ENCODE measurements around the gene SPRTN.
A peak's percentile ranks its signal among the peaks of the same experiment; 100 is the strongest.
"Not testable (repeated sequence)": the region's sequence is repeated elsewhere in the genome, so short reads cannot be mapped to it uniquely, and the experiment has no call there.

The SPRTN gene

DNA sequence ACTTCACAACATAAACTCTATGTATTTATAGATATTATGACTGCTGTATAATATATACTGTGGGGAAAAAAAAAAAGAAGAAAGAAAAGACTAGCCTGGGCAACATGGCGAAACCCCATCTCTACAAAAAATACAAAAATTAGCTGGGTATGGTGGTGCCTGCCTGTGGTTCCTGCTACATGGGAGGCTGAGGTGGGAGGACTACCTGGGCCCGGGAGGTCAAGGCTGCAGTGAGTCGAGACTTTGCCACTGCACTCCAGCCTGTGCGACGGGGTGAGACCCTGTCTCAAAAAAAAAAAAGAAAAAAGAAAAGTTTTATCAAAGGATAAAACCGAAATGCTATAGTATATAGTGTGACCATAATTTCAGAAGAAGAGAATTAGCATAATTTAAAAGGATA, 3.1 kb upstream of the SPRTN start:
- H3K27me3 ChIP-seq (replicated peaks; ENCODE audit: control insufficient read depth, insufficient read depth, low read length, poor library complexity, severe bottlenecking): no peaks in the 10 kb centered on the region
- no peaks in the 10 kb centered on the region for H3K36me3 ChIP-seq (ENCODE audit: control insufficient read depth, insufficient read depth, low read length)
- H3K27ac ChIP-seq (ENCODE audit: insufficient read depth, low read length, poor library complexity, severe bottlenecking): no peak overlapping the region
- H3K4me3 ChIP-seq (ENCODE audit: insufficient read depth, low read depth, low read length, poor library complexity, severe bottlenecking): peak overlapping the region; percentile 10
- H3K9me3 ChIP-seq (ENCODE audit: control insufficient read depth, low read length): no peaks in the 10 kb centered on the region
- no peak for DNase-seq
- H3K4me1 ChIP-seq (ENCODE audit: control insufficient read depth, insufficient read depth, low read length, poor library complexity, severe bottlenecking): peaks cover 28% of the 10 kb centered on the region

DNA sequence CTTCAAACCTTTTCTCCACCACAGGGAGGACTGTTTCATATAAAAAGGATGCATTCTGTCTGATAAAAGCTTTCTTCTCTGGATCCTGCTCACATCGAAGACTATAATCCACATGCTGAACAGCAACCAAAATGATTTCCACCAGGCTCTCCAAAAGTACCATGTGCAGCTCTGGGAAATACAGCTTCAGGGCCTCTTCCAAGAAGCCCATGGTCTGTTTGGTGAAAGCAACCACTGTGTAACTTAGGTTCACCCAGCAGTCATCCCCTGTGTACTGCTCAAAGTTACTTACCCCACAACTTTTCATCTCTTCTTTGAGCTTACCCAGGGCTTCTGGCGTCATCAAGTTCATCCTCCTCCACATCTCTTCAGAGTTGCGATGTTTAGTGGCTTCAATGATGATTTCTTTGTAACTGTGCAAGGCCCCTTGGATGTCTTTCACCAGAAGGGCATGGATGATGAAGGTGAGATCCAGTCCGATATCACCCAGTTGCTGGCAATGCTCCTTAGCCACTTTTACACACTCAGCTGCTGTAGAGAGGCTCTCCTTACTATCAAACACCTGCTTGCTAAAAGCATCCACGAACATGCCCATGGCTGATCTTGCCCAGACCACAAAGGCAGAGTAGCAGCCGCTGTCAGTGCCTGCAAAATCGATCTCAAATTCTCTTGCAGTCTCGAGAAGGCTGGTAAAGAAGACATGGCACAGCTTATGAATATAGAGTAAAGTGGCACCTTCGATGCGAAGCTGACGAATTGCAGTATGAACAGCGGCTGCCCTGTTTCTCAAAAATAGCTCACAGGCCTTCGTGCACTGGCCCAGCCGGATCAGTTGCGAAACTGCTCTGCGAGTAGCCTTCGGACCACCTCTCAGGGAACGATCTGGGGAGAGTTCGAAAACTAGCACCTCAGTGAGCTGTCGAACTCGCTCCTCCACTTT, 2.2 kb upstream of the SPRTN start:
- H3K9me3 ChIP-seq (ENCODE audit: control insufficient read depth, low read length): no peaks in the 10 kb centered on the region
- H3K27me3 ChIP-seq (replicated peaks; ENCODE audit: control insufficient read depth, insufficient read depth, low read length, poor library complexity, severe bottlenecking): no peaks in the 10 kb centered on the region
- H3K27ac ChIP-seq (ENCODE audit: insufficient read depth, low read length, poor library complexity, severe bottlenecking): no peak overlapping the region
- no peak for DNase-seq
- peak overlapping the region; percentile 86 for H3K4me3 ChIP-seq (ENCODE audit: insufficient read depth, low read depth, low read length, poor library complexity, severe bottlenecking)
- peaks cover 28% of the 10 kb centered on the region for H3K4me1 ChIP-seq (ENCODE audit: control insufficient read depth, insufficient read depth, low read length, poor library complexity, severe bottlenecking)
- H3K36me3 ChIP-seq (ENCODE audit: control insufficient read depth, insufficient read depth, low read length): no peaks in the 10 kb centered on the region

DNA sequence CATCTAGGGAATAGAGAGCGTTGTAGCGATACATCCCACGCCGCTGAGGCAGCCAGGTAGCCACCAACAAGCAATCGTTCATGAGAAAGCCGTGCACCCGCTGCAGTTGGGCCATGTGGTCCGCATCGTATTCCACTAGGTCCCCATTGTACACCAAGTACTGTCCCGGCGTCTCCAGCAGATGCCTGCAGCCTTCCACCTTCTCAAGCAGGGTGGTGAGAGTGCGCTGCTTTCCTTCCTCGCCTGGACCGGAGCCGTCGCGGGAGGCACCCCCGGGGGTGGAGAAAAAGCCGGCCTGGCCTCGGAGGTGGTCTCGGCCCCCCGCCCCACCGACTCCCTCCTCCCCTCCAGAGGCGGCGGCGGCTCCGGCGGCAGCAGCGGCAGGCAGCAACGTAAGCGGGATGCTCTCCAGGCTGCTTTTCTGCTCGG, 1.0 kb upstream of the SPRTN start:
- no peaks in the 10 kb centered on the region for H3K27me3 ChIP-seq (replicated peaks; ENCODE audit: control insufficient read depth, insufficient read depth, low read length, poor library complexity, severe bottlenecking)
- H3K9me3 ChIP-seq (ENCODE audit: control insufficient read depth, low read length): no peaks in the 10 kb centered on the region
- H3K27ac ChIP-seq (ENCODE audit: insufficient read depth, low read length, poor library complexity, severe bottlenecking): peak overlapping the region; percentile 91
- H3K4me3 ChIP-seq (ENCODE audit: insufficient read depth, low read depth, low read length, poor library complexity, severe bottlenecking): peak overlapping the region; percentile 86
- H3K36me3 ChIP-seq (ENCODE audit: control insufficient read depth, insufficient read depth, low read length): no peaks in the 10 kb centered on the region
- peaks cover 28% of the 10 kb centered on the region for H3K4me1 ChIP-seq (ENCODE audit: control insufficient read depth, insufficient read depth, low read length, poor library complexity, severe bottlenecking)
- no peak for DNase-seq

DNA sequence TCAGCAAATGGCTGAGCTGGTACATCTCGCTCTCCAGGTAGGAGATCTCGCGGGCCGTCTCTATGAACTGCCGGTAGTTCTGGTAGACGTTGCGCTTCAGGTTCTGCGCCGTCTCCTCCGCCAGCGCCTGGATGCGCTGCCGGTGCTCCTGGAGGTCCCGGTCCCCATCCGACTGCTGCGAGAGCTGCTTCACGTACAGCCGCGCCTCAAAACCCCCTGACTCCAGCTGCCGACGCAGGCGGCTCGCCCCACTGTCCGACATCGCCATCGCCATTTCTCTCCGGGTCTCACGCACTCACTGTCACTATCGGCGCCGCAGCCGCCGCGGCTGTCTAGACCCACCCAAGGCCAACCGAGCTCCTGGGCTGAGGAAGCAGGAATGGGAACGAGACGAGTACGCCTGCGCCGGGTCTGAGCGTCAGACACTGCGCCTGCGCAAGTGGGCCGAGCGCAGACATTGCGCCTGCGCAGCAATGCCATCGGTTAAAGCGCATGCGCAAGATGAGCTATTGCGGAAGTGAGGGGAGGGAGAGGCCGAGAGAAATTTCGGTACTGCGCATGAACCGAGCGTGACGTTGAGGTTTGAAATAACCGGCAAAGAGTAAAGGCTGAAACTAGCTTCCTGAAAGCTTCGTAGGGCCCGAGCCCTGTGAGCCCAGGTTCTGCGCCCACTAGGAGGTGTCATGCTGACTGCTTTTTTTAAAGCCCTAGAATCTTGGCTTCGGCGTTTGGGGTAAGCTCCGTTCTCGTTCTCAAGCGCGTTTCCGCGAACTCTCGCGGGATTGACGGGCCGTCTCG, 422 bp upstream of the SPRTN start, which contains the start of gene EXOC8:
Gene EXOC8, minus strand, starts transcription at position 381 of the 798 bp plus-strand sequence. Its CDS starts 107 bp downstream, at position 274.
- peaks cover 28% of the 10 kb centered on the region for H3K4me1 ChIP-seq (ENCODE audit: control insufficient read depth, insufficient read depth, low read length, poor library complexity, severe bottlenecking)

DNA sequence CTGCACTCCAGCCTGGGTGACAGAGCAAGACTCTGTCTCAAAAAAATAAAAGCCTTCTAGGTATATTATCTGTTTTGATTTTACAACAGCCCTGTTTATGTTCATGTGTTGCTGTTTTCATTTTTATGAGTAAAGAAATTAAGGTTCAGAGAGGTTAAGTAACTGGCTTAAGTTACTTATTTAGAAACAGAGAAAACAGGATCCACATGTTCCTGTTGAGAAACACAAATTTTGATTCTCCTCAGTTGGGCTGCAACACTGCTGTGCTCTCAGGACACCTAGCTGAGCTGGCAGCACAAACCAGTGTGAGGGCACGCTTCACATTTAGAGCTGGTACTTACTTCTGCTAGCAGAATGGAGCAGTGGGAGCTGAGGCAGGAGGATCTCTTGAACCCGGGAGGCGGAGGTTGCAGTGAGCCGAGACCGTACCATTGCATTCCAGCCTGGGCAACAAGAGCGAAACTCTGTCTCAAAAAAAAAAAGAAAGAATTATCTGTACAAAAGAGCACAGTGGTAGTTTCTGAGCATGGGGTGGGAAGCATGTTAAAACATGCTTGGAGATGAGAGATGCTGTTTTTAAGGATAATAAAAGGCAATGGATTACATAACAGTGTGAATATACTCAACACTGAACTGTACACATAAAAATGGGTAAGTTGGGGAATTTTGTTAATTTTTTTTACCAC, 2.4 kb downstream of the SPRTN start:
- DNase-seq: no peak
- Histone ChIP-seq H3K27me3 (replicated peaks; ENCODE audit: control insufficient read depth, insufficient read depth, low read length, poor library complexity, severe bottlenecking) (no peaks in the 10 kb centered on the region), H3K4me3 (ENCODE audit: insufficient read depth, low read depth, low read length, poor library complexity, severe bottlenecking) (no peak overlapping the region), H3K27ac (ENCODE audit: insufficient read depth, low read length, poor library complexity, severe bottlenecking) (no peak overlapping the region), H3K4me1 (ENCODE audit: control insufficient read depth, insufficient read depth, low read length, poor library complexity, severe bottlenecking) (peaks cover 20% of the 10 kb centered on the region), H3K9me3 (ENCODE audit: control insufficient read depth, low read length) (no peaks in the 10 kb centered on the region), H3K36me3 (ENCODE audit: control insufficient read depth, insufficient read depth, low read length) (peaks cover 9% of the 10 kb centered on the region)

More for the DNA sequence above, 422 bp upstream of the SPRTN start, which contains the start of gene EXOC8:
- H3K27me3 ChIP-seq (replicated peaks; ENCODE audit: control insufficient read depth, insufficient read depth, low read length, poor library complexity, severe bottlenecking): no peaks in the 10 kb centered on the region
- no peaks in the 10 kb centered on the region for H3K36me3 ChIP-seq (ENCODE audit: control insufficient read depth, insufficient read depth, low read length)
- H3K9me3 ChIP-seq (ENCODE audit: control insufficient read depth, low read length): no peaks in the 10 kb centered on the region
- peak within 1 kb of the TSS; percentile 91 for H3K27ac ChIP-seq (ENCODE audit: insufficient read depth, low read length, poor library complexity, severe bottlenecking)
- H3K4me3 ChIP-seq (ENCODE audit: insufficient read depth, low read depth, low read length, poor library complexity, severe bottlenecking): peak within 1 kb of the TSS; percentile 86
- DNase-seq: peak; percentile 97

DNA sequence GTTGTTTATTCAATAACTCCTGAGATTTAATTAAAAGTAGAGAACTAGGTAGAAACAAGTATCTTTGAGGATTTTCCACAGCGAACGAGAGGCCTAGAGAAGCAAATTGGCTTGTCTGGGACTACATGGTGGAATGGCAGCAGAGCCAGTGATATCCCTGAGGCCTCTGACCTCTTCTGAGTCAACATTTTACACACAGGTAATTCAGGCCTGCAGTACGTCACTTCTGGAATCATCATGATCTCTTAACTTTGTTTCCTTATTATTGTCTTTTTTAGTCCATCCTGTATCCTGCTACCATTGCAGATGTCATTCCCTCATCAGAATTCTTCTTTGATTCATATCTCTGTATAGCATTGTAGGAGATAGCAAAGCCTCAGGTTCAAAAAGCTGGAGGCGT, 9.9 kb downstream of the SPRTN start:
- H3K27ac ChIP-seq (ENCODE audit: insufficient read depth, low read length, poor library complexity, severe bottlenecking): no peak overlapping the region
- no peak overlapping the region for H3K4me3 ChIP-seq (ENCODE audit: insufficient read depth, low read depth, low read length, poor library complexity, severe bottlenecking)
- no peaks in the 10 kb centered on the region for H3K9me3 ChIP-seq (ENCODE audit: control insufficient read depth, low read length)
- peaks cover 53% of the 10 kb centered on the region for H3K36me3 ChIP-seq (ENCODE audit: control insufficient read depth, insufficient read depth, low read length)
- no peak for DNase-seq
- H3K27me3 ChIP-seq (replicated peaks; ENCODE audit: control insufficient read depth, insufficient read depth, low read length, poor library complexity, severe bottlenecking): no peaks in the 10 kb centered on the region
- H3K4me1 ChIP-seq (ENCODE audit: control insufficient read depth, insufficient read depth, low read length, poor library complexity, severe bottlenecking): no peaks in the 10 kb centered on the region

DNA sequence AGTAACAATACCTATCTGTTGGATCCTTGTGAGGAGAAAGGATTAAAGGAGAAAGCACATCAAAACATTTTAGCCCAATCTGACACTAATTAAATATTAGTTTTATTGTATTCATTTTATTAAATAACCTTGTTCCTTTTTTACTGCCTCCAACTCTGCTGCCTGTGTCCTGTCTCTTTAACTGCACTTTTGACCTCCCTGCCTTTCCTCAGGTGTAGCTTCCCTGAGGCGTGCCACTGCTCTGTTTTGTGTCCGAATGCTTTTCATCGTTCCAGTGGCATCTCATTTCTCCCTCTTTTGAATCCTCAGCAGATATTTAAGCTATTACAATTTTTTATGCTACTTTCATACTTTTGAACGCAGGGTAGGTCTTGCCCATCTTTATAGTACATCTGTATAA, 10.3 kb downstream of the SPRTN start:
- DNase-seq: no peak
- no peaks in the 10 kb centered on the region for H3K9me3 ChIP-seq (ENCODE audit: control insufficient read depth, low read length)
- peaks cover 50% of the 10 kb centered on the region for H3K36me3 ChIP-seq (ENCODE audit: control insufficient read depth, insufficient read depth, low read length)
- H3K27me3 ChIP-seq (replicated peaks; ENCODE audit: control insufficient read depth, insufficient read depth, low read length, poor library complexity, severe bottlenecking): no peaks in the 10 kb centered on the region
- H3K4me1 ChIP-seq (ENCODE audit: control insufficient read depth, insufficient read depth, low read length, poor library complexity, severe bottlenecking): no peaks in the 10 kb centered on the region
- H3K4me3 ChIP-seq (ENCODE audit: insufficient read depth, low read depth, low read length, poor library complexity, severe bottlenecking): no peak overlapping the region
- H3K27ac ChIP-seq (ENCODE audit: insufficient read depth, low read length, poor library complexity, severe bottlenecking): no peak overlapping the region

DNA sequence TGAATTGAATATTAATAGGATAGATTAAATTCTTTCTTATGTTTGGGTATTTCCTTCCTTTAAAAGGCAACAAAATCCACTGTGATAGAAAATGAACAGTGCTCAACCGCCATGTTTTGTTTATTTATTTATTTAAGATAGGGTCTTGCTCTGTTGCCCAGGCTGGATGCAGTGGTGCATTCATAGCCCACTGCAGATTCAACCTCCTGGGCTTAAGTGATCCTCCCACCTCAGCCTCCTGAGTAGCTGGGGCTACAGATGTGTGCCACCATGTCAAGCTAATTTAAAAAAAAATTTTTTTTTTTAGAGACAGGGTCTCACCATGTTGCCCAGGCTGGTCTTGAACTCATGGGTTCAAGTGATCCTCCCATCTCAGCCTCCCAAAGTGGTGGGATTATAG, 10.8 kb downstream of the SPRTN start:
- H3K4me1 ChIP-seq (ENCODE audit: control insufficient read depth, insufficient read depth, low read length, poor library complexity, severe bottlenecking); H3K9me3 ChIP-seq (ENCODE audit: control insufficient read depth, low read length); H3K27me3 ChIP-seq (replicated peaks; ENCODE audit: control insufficient read depth, insufficient read depth, low read length, poor library complexity, severe bottlenecking); H3K27ac ChIP-seq (ENCODE audit: insufficient read depth, low read length, poor library complexity, severe bottlenecking); DNase-seq; H3K4me3 ChIP-seq (ENCODE audit: insufficient read depth, low read depth, low read length, poor library complexity, severe bottlenecking): not testable (repeated sequence)
- peaks cover 46% of the 10 kb centered on the region for H3K36me3 ChIP-seq (ENCODE audit: control insufficient read depth, insufficient read depth, low read length)

DNA sequence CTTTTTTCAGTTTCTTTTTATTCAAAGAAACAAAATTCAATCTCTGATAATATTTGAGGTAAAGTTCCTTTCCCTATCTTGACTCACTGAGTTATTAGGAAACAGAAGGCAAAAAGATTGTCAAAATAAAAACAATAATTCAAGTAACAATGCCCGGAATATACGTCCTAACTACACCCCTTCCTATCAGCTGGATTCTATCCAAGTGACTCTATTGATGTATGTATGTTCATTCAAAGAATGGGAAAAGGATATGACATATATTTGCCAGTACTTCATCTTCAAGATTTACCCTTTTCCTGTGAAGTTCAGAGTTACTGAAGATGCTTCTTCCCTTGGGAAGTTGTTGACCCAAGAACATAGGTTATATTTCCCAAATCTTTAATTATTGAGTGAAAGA, 13.7 kb downstream of the SPRTN start:
- DNase-seq: no peak
- Histone ChIP-seq H3K9me3 (ENCODE audit: control insufficient read depth, low read length) (no peaks in the 10 kb centered on the region), H3K27ac (ENCODE audit: insufficient read depth, low read length, poor library complexity, severe bottlenecking) (no peak overlapping the region), H3K36me3 (ENCODE audit: control insufficient read depth, insufficient read depth, low read length) (peaks cover 42% of the 10 kb centered on the region), H3K4me3 (ENCODE audit: insufficient read depth, low read depth, low read length, poor library complexity, severe bottlenecking) (no peak overlapping the region), H3K4me1 (ENCODE audit: control insufficient read depth, insufficient read depth, low read length, poor library complexity, severe bottlenecking) (no peaks in the 10 kb centered on the region), H3K27me3 (replicated peaks; ENCODE audit: control insufficient read depth, insufficient read depth, low read length, poor library complexity, severe bottlenecking) (no peaks in the 10 kb centered on the region)

Measured in effector memory CD4-positive, alpha-beta T cell (primary cell).